HepG2 (cell line): ENCODE data around the gene FAM114A1. TPM values are rescaled to one million over a fixed set of nuclear protein-coding genes. Genes with fewer than 3 reads are reported as not detected.

Experiments
- CHCHD3 ChIP-seq: sonication (generic); formaldehyde crosslinking; IDR thresholded peaks from 2 replicates; pipeline ENCODE4 v1.8.0; 2022; ENCODE audit warnings: mild to moderate bottlenecking, missing genetic modification reagents, moderate library complexity
- DNMT1 ChIP-seq: sonication (generic); formaldehyde crosslinking; IDR thresholded peaks from 2 replicates; pipeline ENCODE4 v1.5.1; 2020; ENCODE audit warnings: mild to moderate bottlenecking, missing genetic modification reagents
- GATAD1 ChIP-seq: IDR thresholded peaks from 2 replicates; pipeline ENCODE4 v1.6.1; 2016; ENCODE audit warnings: missing genetic modification reagents, missing compliant biosample characterization
- GZF1 ChIP-seq: sonication (generic); formaldehyde crosslinking; IDR thresholded peaks from 2 replicates; pipeline ENCODE4 v1.5.1; 2020; ENCODE audit warnings: mild to moderate bottlenecking, missing genetic modification reagents
- MAZ ChIP-seq, 2 experiments: sonication (generic) in 1 of 2; formaldehyde crosslinking in 1 of 2; IDR thresholded peaks; 2 replicates each; pipeline versions ENCODE4 v1.5.0 to v1.6.1; 2012 to 2020; ENCODE audit warnings: low read depth in 2 of 2, mild to moderate bottlenecking in 2 of 2, borderline replicate concordance in 1 of 2, improper control_type of control experiment in 1 of 2, low read length in 1 of 2, missing genetic modification reagents in 1 of 2, moderate library complexity in 1 of 2
- MTA1 ChIP-seq: sonication (generic); formaldehyde crosslinking; IDR thresholded peaks from 2 replicates; pipeline ENCODE4 v1.4.0; 2020; ENCODE audit warnings: missing genetic modification reagents, mild to moderate bottlenecking, borderline replicate concordance
- PCBP1 ChIP-seq: fragments of 200-400 bp; formaldehyde crosslinking; IDR thresholded peaks from 2 replicates; pipeline ENCODE4 v1.6.1; 2017; ENCODE audit warnings: mild to moderate bottlenecking, low read depth, low read length, borderline replicate concordance
- SAP130 ChIP-seq: IDR thresholded peaks from 2 replicates; pipeline ENCODE4 v1.6.1; 2016; ENCODE audit warnings: low read depth
- SIN3B ChIP-seq: fragments of 150-350 bp; IDR thresholded peaks from 2 replicates; pipeline ENCODE4 v1.6.1; 2014; ENCODE audit warnings: low read length
- SNRNP70 ChIP-seq: fragments of 200-400 bp; formaldehyde crosslinking; IDR thresholded peaks from 2 replicates; pipeline ENCODE4 v1.6.1; 2017; ENCODE audit warnings: mild to moderate bottlenecking, low read depth, low read length, moderate library complexity
- SOX6 ChIP-seq, 2 experiments: fragments of 450-650 bp in 1 of 2; sonication (generic) in 1 of 2; formaldehyde crosslinking in 1 of 2; IDR thresholded peaks; 2 replicates each; pipeline versions ENCODE4 v1.4.0 to v1.6.1; 2017 to 2020; ENCODE audit warnings: antibody characterized with exemption in 1 of 2, mild to moderate bottlenecking in 1 of 2, missing genetic modification reagents in 1 of 2
- TRIM22 ChIP-seq: fragments of 450-650 bp; IDR thresholded peaks from 2 replicates; pipeline ENCODE4 v1.6.1; 2017
- YY1 ChIP-seq: IDR thresholded peaks from 2 replicates; pipeline ENCODE4 v1.6.1; 2011; ENCODE audit warnings: low read length, low read depth, moderate library complexity, mild to moderate bottlenecking; ENCODE audit not compliant: insufficient read depth, insufficient replicate concordance
- ZBTB38 ChIP-seq: sonication (generic); formaldehyde crosslinking; IDR thresholded peaks from 2 replicates; pipeline ENCODE4 v1.5.1; 2020; ENCODE audit warnings: mild to moderate bottlenecking, missing genetic modification reagents
- ZFP37 ChIP-seq: sonication (generic); formaldehyde crosslinking; IDR thresholded peaks from 2 replicates; pipeline ENCODE4 v1.4.0; 2020; ENCODE audit warnings: missing genetic modification reagents, borderline replicate concordance
- ZFP91 ChIP-seq: sonication (generic); formaldehyde crosslinking; IDR thresholded peaks from 2 replicates; pipeline ENCODE4 v1.9.0; 2022; ENCODE audit warnings: missing genetic modification reagents, mild to moderate bottlenecking, borderline replicate concordance
- ZNF124 ChIP-seq: sonication (generic); formaldehyde crosslinking; IDR thresholded peaks from 2 replicates; pipeline ENCODE4 v1.4.0; 2020; ENCODE audit warnings: missing genetic modification reagents
- ZNF274 ChIP-seq: sonication (generic); formaldehyde crosslinking; IDR thresholded peaks from 2 replicates; pipeline ENCODE4 v1.5.1; 2020; ENCODE audit warnings: mild to moderate bottlenecking, missing genetic modification reagents
- ZNF407 ChIP-seq: sonication (generic); formaldehyde crosslinking; IDR thresholded peaks from one replicate; pipeline ENCODE4 v1.5.1; 2020; ENCODE audit warnings: mild to moderate bottlenecking, missing genetic modification reagents; ENCODE audit errors: not compliant biosample characterization
- polyA plus RNA-seq, 8 experiments: library from polyadenylated mRNA; depleted of rRNA in 3 of 8; stranded (reverse) in 7 of 8; unstranded in 1 of 8; fragments of >200 nt; fragmentation: Illumina TruSeq in 4 of 8; extraction: Trizol in 4 of 8; gene quantifications; 2 replicates each; pipeline versions ENCODE4 v1.2.1 to v1.2.3, GENCODE V29; 2011 to 2016; ENCODE audit warnings: low read depth in 4 of 8, missing spikeins in 1 of 8, mixed read lengths in 1 of 8; ENCODE audit not compliant: insufficient read depth in 1 of 8
- total RNA-seq, 5 experiments: library from RNA; depleted of rRNA; stranded (reverse); fragments of >200 nt; fragmentation: Illumina TruSeq; extraction: Trizol; gene quantifications; 2 replicates each; pipeline ENCODE4 v1.2.3, GENCODE V29; 2016; ENCODE audit warnings: low read depth in 1 of 5

Gene FAM114A1
- total and polyA plus RNA-seq, 2 of the 13 experiments (the other 11 are each of a cell fraction or from before 2014, with no cell fraction given) = 61.0 to 76.9 TPM

DNA sequence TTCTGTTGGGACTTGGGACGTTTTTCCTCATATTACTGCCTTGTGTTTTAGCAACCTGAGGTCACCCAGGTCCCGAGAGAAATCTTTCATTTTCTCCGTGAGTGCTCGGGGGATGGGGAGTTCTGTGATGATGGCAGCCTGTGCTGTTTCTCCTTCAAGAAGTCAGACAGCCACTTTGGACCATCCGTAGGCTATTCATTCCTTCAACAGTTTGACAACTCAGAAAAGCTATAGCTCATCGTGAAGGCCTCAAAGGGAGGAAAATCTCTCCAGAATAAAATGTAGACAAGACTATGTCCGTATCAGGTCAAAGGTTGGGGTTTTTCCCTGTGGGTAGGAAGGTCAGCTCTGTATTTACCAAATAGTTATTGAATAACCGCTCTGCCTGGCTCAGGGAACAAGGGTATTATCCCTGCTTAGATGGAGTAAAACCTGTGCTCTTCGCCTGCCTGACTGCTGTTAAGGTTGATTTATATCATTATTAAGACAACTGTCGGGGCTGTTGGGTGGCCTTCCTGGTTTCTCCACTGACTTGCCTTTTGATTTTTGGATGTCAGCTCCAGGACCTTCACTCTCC, 36.6 kb downstream of the FAM114A1 start (continued):
- TF ChIP-seq ZNF407 (CRISPR knock-in tag) (no peak), GATAD1 (CRISPR knock-in tag) (no peak), ZFP91 (no peak), SIN3B (no peak), CHCHD3 (no peak), SAP130 (CRISPR knock-in tag) (peak; percentile 74), SOX6 (IDR thresholded peaks at IDR 0.05) (no peak), SOX6 (CRISPR knock-in tag; IDR thresholded peaks at IDR 0.05) (peak; percentile 58; the same call in 1 of the 2 replicates), DNMT1 (no peak), PCBP1 (no peak), TRIM22 (no peak), SNRNP70 (no peak), ZNF274 (CRISPR knock-in tag) (no peak), ZFP37 (no peak), ZNF124 (no peak), GZF1 (CRISPR knock-in tag) (no peak), MAZ (IDR thresholded peaks at IDR 0.05; ENCODE audit: borderline replicate concordance, low read depth, low read length) (0 out of 2 replicates have a peak, but pooled peaks have one; percentile 18), MAZ (CRISPR knock-in tag; IDR thresholded peaks at IDR 0.05; ENCODE audit: low read depth) (no peak), YY1 (no peak), MTA1 (CRISPR knock-in tag) (no peak), ZBTB38 (no peak)
